ACHN (cell line): Measurements from ENCODE around the gene ZNF18.

ENCODE experiments used
- DNase-seq: peaks from one replicate; pipeline ENCODE4 v3.0.0-alpha.2; 2015
- in situ Hi-C: cut with HindIII; loops from 2 replicates; pipeline ENCODE4 v1.10.0; 2017; ENCODE audit warnings: low sequenced_read_pairs, low pct_ligation_motif_present, low pct_unique_long_range_greater_than_20kb

ZNF18 gene, protein sequence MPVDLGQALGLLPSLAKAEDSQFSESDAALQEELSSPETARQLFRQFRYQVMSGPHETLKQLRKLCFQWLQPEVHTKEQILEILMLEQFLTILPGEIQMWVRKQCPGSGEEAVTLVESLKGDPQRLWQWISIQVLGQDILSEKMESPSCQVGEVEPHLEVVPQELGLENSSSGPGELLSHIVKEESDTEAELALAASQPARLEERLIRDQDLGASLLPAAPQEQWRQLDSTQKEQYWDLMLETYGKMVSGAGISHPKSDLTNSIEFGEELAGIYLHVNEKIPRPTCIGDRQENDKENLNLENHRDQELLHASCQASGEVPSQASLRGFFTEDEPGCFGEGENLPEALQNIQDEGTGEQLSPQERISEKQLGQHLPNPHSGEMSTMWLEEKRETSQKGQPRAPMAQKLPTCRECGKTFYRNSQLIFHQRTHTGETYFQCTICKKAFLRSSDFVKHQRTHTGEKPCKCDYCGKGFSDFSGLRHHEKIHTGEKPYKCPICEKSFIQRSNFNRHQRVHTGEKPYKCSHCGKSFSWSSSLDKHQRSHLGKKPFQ

DNA sequence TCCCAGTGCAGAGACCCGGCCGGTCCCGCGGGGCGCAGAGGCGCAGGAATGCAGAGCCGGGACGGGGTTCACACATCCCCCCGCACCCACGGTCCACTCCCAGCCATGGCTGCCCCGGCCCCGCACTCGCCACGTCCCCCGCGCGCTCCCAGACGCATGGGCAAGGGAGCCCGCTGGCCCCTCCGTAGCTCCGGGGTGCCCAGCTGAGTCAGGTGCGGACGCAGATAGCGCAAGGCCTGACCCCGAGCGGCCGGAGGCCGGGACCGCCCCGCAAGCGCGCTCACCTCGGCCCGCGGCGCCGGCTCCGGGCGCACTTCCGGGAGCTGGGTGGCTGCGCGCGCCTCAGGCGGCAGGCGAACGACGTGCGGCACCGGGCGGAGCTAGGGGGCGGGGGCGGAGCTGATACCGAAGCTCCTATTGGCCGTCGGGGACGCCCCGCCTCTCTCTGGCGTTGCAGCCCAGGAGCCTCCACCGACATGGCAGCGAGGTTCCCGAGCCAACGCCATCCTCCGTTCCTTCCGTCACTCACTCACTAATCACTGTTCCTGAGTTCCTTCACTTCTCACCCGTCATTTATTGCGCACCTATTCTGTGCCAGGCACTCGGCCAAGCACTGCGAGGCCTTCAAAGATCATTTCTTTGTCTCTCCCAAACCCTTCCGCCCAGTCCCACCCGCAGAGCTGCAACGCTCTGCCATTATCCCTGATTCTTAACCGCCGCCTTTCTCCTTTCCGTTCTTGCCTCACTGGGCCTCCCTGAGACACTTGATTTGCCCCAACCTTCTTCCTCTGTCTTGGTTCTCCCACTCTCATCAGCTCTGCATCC lies at the start of gene ZNF18:
ZNF18 (minus strand) TSS at position 329 of the 825 bp plus-strand sequence. CDS start 4,646 bp downstream, outside the sequence.
- in situ Hi-C loops: no loop called here
- DNase-seq: peak; percentile 97

DNA sequence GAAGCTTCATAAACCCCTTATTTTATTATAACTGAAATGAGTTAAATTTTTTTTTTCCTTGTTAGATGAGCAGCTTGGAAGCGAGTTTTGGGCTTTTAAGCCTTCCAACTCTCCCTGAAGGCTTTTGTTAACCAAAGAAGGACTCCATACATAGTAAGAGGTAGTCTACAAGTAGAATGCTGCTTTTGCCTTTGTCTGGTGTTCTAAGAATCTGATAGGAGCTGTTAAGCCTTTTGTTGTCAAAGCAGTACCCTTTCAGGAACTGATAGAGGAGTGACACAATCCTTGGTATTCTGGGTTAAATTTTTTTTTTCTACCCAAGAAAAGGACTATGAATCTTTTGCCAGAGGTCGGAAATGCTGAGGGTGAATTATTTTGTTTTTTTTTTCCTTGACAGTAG lies 49.5 kb upstream of the ZNF18 start:
- in situ Hi-C loops: no loop called here
- no peak for DNase-seq

DNA sequence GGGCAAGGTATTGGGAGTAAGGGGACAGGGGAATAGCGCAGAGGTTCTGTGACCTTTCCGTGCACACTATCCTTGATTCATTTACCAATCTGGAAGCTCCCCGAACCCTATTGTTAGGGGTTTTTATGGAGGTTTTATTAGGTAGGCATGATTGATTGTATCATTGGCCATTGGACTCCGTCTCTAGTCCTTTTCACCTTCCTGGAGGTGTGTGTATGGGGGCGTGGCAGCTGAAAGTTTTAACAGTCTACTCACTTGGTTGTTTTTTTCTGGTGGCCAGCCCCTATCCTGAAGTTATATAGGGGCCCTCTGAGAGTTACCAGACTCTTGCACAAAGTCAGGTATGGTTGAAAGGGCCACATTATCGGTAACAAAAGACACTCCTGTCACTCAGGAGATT lies 46.4 kb upstream of the ZNF18 start:
- in situ Hi-C loops: no loop called here

DNA sequence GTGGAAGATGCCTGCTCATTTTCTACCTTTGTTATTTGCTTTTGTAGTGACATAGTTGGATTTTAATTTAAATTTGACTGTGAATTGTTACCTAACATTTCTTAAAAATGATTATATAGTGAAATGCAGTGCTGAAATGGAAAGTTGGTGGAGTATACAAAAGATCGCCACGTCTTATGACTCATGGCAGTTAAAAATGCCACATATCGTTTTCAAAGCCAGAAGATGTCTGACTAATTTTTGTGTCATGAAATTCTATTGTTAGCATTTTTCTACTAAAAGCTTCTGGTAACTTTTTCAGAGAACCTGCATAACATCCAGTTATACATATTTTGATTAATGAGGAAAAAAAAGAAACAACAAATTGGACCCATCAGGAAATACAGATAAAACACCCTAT lies 44.0 kb upstream of the ZNF18 start:
- in situ Hi-C loops: no loop called here
- peak; percentile 64 for DNase-seq

More for the DNA sequence above, 46.4 kb upstream of the ZNF18 start:
- no peak for DNase-seq

DNA sequence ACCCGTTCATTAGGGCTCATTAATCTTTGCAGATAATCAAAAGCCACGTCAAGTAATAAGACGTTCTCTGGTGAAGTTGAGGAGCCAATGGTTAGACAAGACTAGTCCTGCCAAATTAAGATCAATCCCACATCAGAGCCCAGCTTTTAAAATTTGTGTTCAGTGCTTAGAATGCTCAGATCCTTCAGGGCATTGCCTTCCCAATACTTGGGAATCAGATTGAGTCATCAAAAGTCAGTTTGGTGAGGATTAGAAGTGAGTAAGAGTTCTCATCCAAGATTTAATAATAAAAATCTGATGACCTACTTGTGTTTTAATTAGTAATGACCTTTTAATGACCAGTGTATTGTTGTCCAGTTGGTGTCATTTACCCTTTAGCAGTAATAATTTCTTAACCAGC lies 43.2 kb upstream of the ZNF18 start:
- in situ Hi-C loops: no loop called here
- DNase-seq: no peak

DNA sequence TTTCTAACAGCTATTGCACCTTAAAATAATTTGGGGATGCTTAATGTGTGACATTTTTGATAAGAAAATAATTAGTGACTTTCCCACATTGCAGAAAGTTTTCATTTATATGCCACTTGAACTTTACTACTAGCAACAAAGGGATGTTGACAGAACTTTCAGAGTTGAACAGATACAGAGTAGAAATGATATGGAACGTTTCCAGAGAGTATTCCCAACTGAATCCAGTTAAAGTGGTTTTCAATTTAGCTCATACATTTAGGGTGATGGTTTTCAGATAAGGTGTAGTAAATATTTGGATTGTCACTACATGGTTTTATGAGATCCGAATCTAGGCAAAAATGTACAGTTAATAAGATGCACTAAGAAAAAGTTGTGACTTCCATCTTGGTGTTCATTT lies 40.7 kb upstream of the ZNF18 start:
- in situ Hi-C loops: no loop called here
- no peak for DNase-seq

DNA sequence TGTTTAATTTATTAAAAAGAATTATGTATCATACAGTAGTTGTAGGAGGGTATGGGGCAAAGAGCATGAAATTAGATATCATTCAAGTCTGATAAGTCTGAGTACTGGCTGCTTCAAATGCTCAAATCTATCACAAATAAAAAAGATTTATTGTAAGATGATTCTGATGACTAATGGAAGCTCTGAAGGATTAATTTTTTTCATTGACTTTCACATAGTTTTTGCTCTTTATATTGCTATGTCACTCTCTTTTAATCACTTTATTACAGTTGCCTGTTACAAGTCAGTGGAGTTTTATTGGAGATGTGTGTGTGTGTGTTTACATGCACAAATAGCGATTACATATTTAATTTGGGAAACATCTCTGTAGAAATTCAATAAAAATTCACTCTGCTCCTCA lies 38.4 kb upstream of the ZNF18 start:
- in situ Hi-C loops: no loop called here
- DNase-seq: no peak

DNA sequence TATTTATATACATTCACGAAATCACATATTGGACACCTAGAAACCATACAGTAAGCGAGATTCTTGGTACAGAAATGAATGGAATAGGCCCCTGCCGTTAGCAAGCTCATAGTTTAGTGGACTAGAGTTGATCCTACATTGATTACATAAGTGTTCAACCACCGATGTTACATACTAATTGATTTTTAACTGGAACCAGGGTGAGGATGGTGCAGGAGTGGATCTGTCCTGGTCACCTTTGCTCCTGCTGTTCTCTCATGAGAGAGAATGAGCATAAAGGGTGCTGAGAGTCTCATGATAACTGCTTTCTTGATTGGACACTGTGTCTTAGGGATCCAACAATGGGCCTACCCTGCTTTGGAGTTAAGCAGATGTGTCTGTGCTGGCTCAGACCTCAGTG lies 37.3 kb upstream of the ZNF18 start:
- DNase-seq: no peak
- in situ Hi-C loops: no loop called here

DNA sequence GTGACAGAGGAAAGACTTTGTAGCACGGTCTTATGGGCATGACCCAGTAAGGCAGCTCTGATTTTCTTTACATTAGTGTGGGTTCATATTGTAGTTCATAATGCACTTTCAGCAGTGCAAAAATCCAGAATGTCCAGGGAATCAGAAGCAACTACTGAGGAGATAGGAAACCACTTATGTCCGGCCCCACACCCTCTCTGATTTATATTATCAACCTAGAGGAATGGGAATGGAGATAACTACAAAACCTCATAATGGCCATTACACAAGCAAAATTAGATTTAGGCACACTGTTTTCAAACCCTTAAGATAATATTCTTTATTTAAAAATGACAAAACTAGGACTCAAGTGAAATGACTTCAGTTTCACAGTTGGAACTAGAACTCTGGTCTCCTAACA lies 31.3 kb upstream of the ZNF18 start:
- in situ Hi-C loops: no loop called here
- no peak for DNase-seq

DNA sequence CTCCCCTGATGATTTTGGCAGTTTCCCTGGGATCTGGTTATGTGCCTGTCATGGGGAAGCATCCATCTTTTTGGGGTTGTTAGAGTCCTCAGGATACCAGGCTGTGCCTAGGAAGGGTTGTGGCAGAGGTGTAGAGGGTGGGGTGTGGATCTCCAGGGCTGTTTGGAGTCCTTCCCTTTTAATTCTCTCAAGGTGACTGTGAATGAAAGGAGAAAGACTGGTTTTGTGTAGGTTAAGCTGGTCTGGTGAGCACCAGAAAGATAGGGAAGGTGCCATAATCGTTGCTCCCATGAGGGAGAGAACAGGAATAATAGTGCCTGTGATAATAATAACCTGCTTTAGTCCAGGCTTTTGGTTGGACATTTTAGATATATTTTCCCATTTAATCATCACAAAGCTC lies 30.4 kb upstream of the ZNF18 start:
- no peak for DNase-seq
- in situ Hi-C loops: no loop called here

DNA sequence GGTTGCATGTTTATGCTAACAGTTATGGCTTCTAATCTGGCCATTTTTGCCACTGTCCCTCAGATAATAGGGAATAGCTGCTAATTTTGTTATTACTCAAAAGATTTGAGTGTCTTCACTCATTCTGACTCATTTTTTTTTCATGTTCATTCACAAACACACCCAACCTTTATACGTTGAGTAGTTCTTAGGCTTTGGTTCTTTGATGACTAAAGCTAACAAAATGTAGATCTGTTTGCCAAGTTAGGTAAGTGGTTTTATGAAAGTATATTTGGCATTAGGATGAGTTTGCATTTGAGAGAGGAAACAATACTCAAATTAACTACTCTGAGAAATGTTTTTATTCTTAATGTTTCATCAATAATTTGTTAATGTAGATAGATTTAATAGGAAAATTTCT lies 27.1 kb upstream of the ZNF18 start:
- DNase-seq: peak; percentile 74
- in situ Hi-C loops: no loop called here

DNA sequence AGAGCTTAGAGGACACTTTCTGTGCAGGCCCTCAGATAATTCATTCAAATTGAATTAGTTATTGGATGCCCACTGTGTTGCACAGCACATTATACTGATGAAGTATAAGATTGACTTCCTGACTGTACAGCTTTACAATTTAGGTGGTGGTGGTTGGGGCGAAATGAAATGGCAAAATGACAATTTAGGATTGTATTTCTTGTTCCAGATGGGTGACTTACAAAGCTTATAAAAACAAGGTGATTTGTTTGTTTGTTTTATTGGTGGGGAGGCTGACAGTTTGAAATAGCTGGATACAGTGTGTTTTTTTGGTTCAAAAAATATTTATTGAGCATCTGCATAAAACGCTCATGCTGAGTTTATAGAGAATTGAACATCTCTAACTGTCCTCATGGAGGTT lies 25.0 kb upstream of the ZNF18 start:
- in situ Hi-C loops: no loop called here
- DNase-seq: no peak

DNA sequence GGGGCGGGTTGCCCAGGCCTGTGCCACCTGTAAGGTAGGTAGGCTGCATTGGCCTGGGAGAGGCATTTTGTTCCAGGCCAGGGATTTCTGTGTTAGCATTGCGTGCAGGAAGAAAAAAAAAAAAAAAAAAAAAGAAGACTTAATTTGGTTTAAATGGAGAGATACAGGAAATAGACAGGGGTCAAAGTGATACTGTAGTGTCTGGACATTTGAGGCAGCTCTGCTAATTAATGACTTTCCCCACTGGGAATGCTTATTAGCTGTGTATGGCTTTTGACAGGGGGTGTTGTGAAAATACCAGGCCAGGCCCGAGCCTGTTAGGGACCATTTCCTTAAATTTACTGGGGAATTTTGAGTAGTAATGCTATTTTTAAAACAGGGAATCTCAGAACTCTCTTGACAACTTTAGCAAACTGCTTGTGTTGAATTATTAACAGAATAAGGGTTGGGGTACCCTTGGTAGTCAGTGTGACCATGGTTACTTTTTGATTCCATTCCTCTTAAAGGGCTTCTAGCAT lies 24.4 kb upstream of the ZNF18 start:
- no peak for DNase-seq
- in situ Hi-C loops: no loop called here

DNA sequence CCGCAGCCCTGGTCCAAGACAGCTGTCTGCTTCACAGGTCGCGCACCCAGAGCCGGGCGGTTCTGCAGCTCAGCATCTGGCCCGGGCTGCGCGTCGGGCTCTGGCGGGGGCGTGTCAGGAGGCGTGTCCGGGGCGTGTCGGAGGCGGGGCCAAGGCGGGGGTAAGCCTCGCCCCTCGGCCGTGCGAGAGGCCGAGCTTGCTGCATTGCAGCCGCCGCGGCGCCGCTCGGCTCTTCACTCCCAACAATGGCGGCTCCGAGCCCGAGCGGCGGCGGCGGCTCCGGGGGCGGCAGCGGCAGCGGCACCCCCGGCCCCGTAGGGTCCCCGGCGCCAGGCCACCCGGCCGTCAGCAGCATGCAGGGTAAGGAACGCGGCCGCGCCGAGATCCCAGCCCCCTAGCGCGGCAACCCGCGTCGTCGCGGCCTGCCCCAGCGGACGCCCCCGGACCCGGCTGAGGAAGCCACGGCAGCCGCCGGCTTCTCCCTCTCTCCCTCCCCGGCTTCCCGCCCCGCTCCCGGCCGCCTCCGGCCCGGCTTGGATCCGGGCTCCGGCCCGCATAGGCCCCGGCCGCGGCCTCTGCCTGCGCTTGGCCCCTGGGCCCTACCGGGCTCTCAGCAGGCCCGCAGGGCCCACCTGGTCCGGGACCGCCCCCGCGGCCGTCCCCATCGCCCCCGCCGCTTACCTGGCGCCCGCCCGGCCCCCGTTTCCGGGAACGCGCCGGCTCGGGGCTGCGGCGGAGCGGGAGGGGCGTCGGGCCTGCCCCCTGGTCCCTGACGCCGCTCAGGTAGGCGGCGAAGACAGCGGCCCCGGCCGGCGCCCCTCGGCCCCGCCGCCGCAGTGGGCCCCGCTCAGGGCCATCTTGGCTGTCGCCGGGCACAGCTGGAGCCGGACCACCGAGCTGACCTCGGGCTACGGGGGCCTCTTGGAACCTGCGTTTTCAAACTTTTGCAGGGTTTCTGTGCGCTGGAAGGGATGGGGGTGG lies 23.7 kb upstream of the ZNF18 start, which contains the start of gene MAP2K4:
MAP2K4 (plus strand) TSS at position 236 of the 981 bp plus-strand sequence; CDS start at position 246, 10 bp downstream.
- DNase-seq: peak; percentile 85
- in situ Hi-C loops: no loop called here

DNA sequence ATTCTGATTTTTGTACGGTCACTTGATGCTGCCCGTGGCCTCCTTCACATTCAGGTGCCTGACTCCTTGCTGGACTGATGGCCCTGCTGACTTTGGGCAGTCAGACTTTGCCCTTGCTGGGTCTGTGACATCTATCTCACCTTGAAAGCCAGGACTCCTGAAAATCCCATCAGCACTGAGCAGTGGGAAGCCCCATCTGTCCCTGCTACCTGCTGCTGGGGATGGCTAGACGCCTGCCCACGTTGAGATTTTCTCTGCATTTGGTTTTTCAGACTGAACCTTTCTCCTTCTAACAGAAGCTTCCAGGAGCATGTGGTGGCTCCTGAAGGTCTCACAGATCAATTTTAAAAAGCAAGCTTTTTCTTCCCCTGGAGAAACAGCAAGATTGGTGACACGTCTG lies 10.2 kb upstream of the ZNF18 start:
- DNase-seq: no peak
- in situ Hi-C loops: no loop called here

DNA sequence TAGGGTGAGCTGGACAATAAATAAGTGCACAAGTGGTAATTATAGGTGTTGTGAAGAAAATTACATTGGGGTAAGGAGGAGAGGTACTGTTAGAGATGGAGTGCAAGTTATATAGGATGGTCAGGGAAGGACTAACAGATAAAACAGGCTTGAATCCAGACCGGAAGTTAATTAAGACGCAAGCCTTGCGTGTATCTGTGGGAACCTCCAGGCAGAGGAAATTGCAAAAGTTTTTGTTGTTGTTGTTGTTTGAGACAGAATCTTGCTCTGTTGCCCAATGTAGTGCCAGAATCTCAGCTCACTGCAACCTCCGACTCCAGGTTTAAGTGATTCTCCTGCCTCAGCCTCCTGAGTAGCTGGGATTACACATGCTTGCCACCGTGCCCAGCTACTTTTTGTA lies 2.4 kb upstream of the ZNF18 start:
- in situ Hi-C loops: no loop called here
- no peak for DNase-seq

DNA sequence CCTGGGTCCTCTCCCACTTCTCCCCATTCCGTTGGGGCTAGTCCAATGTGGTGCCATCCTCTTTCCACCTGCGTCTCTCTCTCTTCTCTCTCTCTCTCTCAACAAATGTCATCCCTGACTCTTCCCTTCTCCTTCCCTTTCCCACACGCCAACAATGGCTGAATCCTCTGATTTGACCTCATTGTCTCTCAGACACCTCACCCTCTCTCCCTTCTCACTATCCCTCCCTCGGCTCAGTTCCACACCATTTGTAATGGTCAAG lies 628 bp upstream of the ZNF18 start:
- in situ Hi-C loops: no loop called here
- DNase-seq: no peak

DNA sequence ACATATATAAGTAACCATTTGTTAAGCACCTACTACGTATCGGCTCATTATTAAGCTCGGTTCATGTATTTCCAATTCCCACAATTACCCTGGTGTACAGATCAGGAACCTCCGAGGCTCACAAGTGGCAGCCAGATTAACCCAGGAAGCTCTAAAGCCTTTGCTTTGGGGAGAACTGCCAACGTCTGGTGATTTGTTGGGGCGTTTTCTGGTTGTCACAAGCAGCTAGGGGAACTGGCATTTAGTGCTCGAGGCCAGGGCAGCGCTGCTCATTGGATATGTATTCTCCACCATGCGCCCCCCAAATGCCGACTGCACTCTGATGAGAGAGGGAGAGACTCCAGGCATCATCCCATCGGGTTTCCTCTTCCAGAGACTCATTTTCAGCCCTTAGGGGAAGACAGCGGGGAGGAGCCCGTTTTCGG lies 541 bp downstream of the ZNF18 start:
- in situ Hi-C loops: no loop called here
- DNase-seq: peak; percentile 63
